ENCODE data around the gene PDXP.

The PDXP gene

DNA sequence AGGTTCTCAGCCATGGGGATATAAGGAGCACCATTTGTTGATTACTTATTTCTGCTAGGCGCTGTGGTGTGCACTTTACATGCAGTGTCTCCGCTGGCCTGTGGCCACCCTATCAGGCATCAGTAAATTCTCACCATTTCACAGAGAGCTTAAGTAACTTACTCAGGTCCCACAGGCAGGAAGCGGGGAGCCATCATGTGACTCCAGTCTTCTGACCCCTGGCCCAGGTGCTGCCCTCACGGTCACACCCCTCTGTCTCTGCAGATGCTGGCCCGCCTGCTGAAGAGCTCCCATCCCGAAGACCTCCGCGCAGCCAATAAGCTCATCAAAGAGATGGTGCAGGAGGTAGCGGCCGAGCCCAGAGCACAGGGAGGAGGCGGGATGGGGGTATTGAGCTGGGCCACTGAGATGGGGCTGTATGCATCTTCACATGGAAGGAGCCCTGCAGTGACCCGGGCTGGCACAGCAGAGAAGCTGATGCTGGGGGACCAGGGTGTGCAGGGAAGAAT lies 37.1 kb upstream of the PDXP start:
- FAIRE-seq, result no peak
- TF ChIP-seq TAF1 (IDR thresholded peaks at IDR 0.05; ENCODE audit: borderline replicate concordance, low read depth, low read length), result no peak
- DNase-seq (ENCODE audit: insufficient read length), result no peak

DNA sequence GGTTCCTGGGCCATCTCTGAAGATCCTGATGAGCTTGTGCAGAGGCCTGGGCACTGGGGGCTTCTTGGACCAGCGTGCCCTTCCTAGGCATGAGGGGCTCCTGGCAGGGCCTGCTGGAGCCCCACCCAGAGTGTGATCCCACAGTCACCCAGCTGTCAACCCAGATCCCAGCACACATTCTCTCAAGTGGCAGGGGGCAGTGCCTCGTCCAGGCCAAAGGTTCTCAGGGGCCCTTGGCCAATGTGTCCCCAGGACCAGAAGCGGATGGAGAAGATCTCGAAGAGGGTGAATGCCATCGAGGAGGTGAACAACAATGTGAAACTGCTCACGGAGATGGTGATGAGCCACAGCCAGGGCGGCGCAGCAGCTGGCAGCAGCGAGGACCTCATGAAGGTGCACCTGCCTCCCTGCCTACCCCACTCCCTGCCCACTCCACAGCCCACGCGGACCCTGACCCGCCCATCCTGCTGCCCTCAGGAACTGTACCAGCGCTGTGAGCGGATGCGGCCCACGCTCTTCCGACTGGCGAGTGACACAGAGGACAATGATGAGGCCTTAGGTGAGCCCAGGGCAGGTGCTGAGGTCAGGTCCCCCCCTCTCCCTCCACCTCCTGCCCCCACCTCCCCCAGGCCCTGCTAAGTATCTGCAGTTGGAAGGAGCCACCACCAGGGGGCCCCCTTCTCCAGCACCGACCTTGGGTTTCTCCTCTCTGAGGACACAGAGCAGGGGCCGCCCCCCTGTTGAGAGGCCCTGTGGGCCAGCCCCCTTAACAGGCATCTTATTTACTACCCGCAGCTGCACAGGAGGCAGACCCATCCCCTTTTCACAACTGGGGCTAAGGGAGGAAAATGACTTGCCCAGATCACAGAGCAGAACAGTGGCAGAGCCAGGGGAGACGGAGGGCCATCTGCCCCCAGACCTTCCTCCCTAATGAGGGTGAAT lies 35.2 kb upstream of the PDXP start:
- DNase-seq (ENCODE audit: insufficient read length), result peak; percentile 88
- TF ChIP-seq TAF1 (IDR thresholded peaks at IDR 0.05; ENCODE audit: borderline replicate concordance, low read depth, low read length) (no peak), POLR2AphosphoS5 (IDR thresholded peaks at IDR 0.05; ENCODE audit: low read depth, low read length) (peak; percentile 34; the same call in 1 of the 2 replicates)
- FAIRE-seq, result no peak

DNA sequence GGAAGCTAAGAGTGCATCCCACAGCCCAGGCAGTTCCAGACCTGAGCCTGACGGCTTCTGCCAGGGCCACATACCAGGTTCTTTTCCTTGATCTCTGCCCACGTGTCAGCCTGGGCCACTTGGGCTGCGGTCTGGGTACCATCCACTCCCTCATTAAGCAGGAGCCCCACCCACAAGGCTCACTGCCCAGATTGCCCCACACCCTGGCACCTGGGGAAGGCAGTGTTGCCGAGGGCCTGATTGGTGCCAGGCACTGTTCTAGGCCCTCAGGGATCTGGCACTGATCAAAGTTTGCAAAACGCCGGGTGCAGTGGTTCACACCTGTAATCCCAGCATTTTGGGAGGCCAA lies 34.5 kb upstream of the PDXP start:
- TF ChIP-seq TAF1 (IDR thresholded peaks at IDR 0.05; ENCODE audit: borderline replicate concordance, low read depth, low read length), result no peak
- no peak for TF ChIP-seq POLR2A (IDR thresholded peaks at IDR 0.05; ENCODE audit: low read depth, low read length)
- TF ChIP-seq POLR2AphosphoS5 (IDR thresholded peaks at IDR 0.05; ENCODE audit: low read depth, low read length), result no peak
- FAIRE-seq (no peak), DNase-seq (ENCODE audit: insufficient read length) (no peak)

DNA sequence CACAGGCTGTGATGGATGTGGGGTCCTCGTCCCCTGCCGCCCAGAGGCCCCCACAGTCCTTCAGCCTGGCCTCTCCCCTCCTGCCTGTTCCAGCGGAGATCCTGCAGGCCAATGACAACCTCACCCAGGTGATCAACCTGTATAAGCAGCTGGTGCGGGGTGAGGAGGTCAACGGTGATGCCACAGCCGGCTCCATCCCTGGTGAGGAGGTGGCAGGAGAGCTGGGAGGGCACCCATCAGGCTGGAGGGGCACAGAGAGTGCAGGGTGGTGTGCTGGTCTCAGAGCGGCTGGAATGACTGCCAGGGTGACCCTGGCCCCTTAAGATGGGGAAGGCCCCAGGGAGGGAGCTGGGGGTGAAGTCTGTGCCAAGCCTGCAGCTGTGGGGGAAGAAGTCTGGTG lies 33.6 kb upstream of the PDXP start:
- DNase-seq (ENCODE audit: insufficient read length) (no peak), FAIRE-seq (no peak)
- TF ChIP-seq POLR2A (IDR thresholded peaks at IDR 0.05; ENCODE audit: low read depth, low read length), result no peak
- no peak for TF ChIP-seq TAF1 (IDR thresholded peaks at IDR 0.05; ENCODE audit: borderline replicate concordance, low read depth, low read length)
- no peak for TF ChIP-seq POLR2AphosphoS5 (IDR thresholded peaks at IDR 0.05; ENCODE audit: low read depth, low read length)

DNA sequence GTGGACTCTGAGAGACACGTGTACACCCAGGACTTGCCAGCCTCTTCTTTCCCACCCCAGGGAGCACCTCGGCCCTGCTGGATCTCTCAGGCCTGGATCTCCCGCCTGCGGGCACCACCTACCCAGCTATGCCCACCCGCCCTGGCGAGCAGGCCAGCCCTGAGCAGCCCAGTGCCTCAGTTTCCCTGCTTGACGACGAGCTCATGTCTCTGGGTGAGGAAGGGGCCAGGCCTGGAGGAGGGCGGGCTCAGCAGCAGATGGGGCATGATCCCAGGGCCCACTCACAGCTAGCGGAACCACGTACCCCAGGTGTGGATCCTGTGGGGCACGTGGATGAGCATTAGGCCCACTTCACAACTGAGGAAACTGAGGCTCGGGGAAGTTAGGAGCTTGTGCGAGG lies 32.8 kb upstream of the PDXP start:
- DNase-seq (ENCODE audit: insufficient read length) (no peak), FAIRE-seq (no peak)
- TF ChIP-seq TAF1 (IDR thresholded peaks at IDR 0.05; ENCODE audit: borderline replicate concordance, low read depth, low read length) (no peak), POLR2A (IDR thresholded peaks at IDR 0.05; ENCODE audit: low read depth, low read length) (no peak), POLR2AphosphoS5 (IDR thresholded peaks at IDR 0.05; ENCODE audit: low read depth, low read length) (no peak)

DNA sequence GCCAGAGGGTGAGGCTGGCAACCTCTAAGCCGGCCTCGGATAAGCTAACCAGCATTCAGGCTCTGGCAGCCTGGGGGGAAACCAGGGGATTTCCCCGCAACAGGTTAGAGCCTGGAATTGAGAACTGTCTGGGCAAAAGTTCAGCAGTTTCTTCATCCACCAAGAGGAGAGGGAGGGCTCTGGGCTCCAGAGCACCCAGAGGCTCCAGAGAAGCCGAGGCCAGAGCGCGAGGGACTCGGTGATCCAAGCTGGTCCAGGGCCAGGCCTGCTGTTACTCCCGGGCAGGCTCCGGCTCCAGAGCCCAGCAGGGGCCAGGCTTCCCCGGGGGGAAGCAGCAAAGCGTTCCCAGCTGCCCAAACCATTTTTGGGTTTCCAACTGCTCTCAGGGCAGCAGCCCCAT lies 32.4 kb upstream of the PDXP start:
- TF ChIP-seq POLR2AphosphoS5 (IDR thresholded peaks at IDR 0.05; ENCODE audit: low read depth, low read length), result no peak
- no peak for TF ChIP-seq TAF1 (IDR thresholded peaks at IDR 0.05; ENCODE audit: borderline replicate concordance, low read depth, low read length)
- no peak for TF ChIP-seq POLR2A (IDR thresholded peaks at IDR 0.05; ENCODE audit: low read depth, low read length)
- peak; percentile 69 for FAIRE-seq
- DNase-seq (ENCODE audit: insufficient read length), result no peak

DNA sequence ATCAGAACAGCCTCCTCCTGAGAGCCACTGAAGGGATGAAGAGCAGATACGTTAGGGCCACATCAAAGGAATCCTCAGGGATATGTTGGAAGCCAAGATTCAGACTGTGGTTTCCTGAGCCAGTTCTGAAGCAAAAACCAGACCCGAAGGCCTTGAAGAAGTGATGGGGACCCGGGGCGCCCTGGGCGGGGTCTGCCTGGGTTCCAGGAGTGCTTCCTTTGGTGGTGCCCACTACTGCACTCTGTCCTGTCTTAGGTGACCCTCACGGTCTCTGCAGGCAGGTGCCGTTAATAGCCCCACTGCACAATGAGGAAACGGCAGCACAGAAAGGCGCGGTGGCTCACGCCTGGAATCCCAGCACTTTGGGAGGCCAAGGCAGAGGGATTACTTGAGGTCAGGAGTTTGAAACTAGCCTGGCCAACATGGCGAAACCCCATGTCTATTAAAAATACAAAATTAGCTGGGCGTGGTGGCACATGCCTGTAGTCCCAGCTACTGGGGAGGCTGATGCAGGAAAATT lies 31.9 kb upstream of the PDXP start:
- TF ChIP-seq TAF1 (IDR thresholded peaks at IDR 0.05; ENCODE audit: borderline replicate concordance, low read depth, low read length), result no peak
- no peak for TF ChIP-seq POLR2AphosphoS5 (IDR thresholded peaks at IDR 0.05; ENCODE audit: low read depth, low read length)
- no peak for TF ChIP-seq POLR2A (IDR thresholded peaks at IDR 0.05; ENCODE audit: low read depth, low read length)
- FAIRE-seq, result no peak
- no peak for DNase-seq (ENCODE audit: insufficient read length)

DNA sequence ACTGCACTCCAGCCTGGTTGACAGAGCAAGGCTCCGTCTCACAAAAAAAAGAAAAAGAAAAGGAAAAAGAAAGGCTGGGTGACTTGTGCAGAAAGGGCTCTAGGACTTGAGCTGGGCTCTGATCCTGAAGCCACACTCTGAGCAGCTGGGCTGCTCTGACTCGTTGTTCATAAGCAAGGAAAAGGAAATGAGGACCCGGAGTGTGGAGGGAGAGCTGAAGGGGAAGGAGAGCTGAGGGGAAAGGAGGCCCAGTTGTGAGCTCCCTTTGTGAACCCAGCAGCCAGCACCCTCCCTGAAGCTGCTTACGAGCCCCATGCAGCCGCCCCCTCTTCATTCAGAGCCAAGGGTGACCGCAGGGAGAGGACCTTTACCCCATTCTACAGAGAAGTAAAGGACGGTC lies 31.4 kb upstream of the PDXP start:
- FAIRE-seq (no peak), DNase-seq (ENCODE audit: insufficient read length) (no peak)

DNA sequence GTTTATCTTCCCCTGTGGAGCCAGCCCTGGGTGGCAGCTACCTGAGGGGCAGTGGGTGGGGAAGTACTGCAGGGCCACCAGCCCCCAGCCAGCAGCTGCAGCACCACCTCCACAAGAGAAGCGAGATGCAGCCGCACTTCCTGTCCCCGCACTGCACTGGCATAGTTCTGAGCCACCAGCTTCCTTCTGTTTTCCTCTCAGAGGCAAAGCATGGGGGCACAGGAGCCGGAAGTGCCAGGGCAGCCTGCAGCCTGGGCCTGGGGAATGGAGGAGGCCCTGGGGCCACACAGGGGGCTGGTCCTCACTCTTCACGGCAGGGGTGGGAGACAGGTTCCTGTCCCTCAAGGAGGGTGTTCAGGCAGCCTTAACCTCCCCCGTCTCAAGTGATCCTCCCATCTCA lies 31.0 kb upstream of the PDXP start:
- no peak for FAIRE-seq
- no peak for DNase-seq (ENCODE audit: insufficient read length)
- TF ChIP-seq POLR2AphosphoS5 (IDR thresholded peaks at IDR 0.05; ENCODE audit: low read depth, low read length) (0 out of 2 replicates have a peak, but pooled peaks have one; percentile 26), POLR2A (IDR thresholded peaks at IDR 0.05; ENCODE audit: low read depth, low read length) (no peak)

More for the DNA sequence above, 31.4 kb upstream of the PDXP start:
- TF ChIP-seq POLR2AphosphoS5 (IDR thresholded peaks at IDR 0.05; ENCODE audit: low read depth, low read length) (no peak), POLR2A (IDR thresholded peaks at IDR 0.05; ENCODE audit: low read depth, low read length) (no peak), TAF1 (IDR thresholded peaks at IDR 0.05; ENCODE audit: borderline replicate concordance, low read depth, low read length) (no peak)

DNA sequence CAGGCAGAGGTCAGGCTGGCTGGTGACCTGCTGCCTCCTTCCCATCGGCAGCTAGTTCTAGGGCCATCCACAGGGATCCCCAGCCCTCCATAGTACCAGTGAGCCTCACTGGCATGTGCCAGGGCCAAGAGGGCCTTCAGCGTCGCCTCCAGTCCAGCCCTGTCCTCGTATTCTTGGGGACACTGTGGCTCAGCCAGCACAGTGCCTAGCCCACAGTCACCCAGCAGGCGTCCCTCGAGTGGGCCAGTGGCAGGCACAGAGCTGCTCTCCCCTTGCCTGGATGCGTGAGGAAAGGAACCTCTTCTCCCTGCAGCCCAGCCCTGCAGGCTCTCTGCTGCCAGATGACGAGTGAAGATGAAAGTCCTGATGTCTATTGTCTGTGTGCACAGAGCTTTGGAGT lies 29.7 kb upstream of the PDXP start:
- FAIRE-seq (no peak), DNase-seq (ENCODE audit: insufficient read length) (no peak)
- TF ChIP-seq POLR2A (IDR thresholded peaks at IDR 0.05; ENCODE audit: low read depth, low read length), result no peak
- no peak for TF ChIP-seq TAF1 (IDR thresholded peaks at IDR 0.05; ENCODE audit: borderline replicate concordance, low read depth, low read length)
- TF ChIP-seq POLR2AphosphoS5 (IDR thresholded peaks at IDR 0.05; ENCODE audit: low read depth, low read length), result no peak

DNA sequence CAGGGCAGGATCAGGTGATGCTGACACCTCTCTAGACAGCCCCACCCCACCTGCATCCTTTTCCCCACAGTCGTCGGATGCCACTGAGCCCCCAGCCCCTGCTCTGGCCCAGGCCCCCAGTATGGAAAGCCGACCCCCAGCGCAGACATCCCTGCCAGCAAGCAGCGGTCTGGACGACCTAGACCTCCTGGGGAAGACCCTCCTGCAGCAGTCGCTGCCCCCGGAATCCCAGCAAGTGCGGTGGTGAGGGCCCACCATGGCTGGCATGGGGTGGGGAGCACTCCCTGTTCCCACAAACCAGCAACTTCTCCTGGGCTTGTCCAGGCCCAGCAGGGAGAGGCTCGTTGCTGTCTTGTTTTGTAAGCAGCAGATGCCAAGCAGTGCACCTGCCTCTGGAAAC lies 28.6 kb upstream of the PDXP start:
- TF ChIP-seq POLR2A (IDR thresholded peaks at IDR 0.05; ENCODE audit: low read depth, low read length) (no peak), POLR2AphosphoS5 (IDR thresholded peaks at IDR 0.05; ENCODE audit: low read depth, low read length) (no peak), TAF1 (IDR thresholded peaks at IDR 0.05; ENCODE audit: borderline replicate concordance, low read depth, low read length) (no peak)
- DNase-seq (ENCODE audit: insufficient read length) (no peak), FAIRE-seq (no peak)

DNA sequence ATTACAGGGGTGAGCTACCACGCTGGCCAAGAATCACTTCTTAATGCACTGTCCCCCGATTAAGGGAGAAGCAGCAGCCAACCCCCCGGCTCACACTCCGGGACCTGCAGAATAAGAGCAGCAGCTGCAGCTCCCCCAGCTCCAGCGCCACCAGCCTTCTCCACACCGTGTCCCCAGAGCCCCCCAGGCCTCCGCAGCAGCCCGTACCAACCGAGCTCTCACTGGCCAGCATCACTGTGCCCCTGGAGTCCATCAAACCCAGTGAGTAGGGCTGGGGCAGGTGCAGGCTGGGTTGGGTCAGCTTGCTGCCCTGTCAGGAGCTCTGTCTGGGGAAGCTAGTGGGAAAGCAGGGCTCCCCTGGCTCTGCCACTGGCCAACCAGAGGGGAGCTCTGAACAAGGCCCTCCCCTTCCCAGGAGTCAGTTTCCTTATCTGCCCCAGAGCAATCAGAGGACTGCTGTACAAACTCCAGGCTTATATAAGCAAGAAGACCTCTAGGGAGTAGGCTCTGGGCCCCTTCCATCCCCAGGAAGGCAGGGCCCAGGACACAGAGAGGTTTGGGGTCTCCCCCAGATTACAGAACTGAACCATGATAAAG lies 27.6 kb upstream of the PDXP start:
- TF ChIP-seq POLR2AphosphoS5 (IDR thresholded peaks at IDR 0.05; ENCODE audit: low read depth, low read length), result no peak
- TF ChIP-seq POLR2A (IDR thresholded peaks at IDR 0.05; ENCODE audit: low read depth, low read length), result no peak
- no peak for TF ChIP-seq TAF1 (IDR thresholded peaks at IDR 0.05; ENCODE audit: borderline replicate concordance, low read depth, low read length)
- FAIRE-seq (no peak), DNase-seq (ENCODE audit: insufficient read length) (no peak)
